HepG2 (cell line): ENCODE data around the gene NDUFC1. TPM values are rescaled to one million over a fixed set of nuclear protein-coding genes. Genes with fewer than 3 reads are reported as not detected.

Source experiments
- ISL2 ChIP-seq: sonication (generic); formaldehyde crosslinking; IDR thresholded peaks from 2 replicates; pipeline ENCODE4 v1.5.0; 2020; ENCODE audit warnings: missing genetic modification reagents
- JUN ChIP-seq: sonication (generic); formaldehyde crosslinking; IDR thresholded peaks from 2 replicates; pipeline ENCODE4 v1.4.0; 2020; ENCODE audit warnings: mild to moderate bottlenecking, missing genetic modification reagents
- NCOA5 ChIP-seq: sonication (generic); formaldehyde crosslinking; IDR thresholded peaks from 2 replicates; pipeline ENCODE4 v1.4.0; 2020; ENCODE audit warnings: missing genetic modification reagents
- NFE2L2 ChIP-seq: fragments of 150-350 bp; IDR thresholded peaks from 2 replicates; pipeline ENCODE4 v1.6.1; 2014; ENCODE audit warnings: low read length
- NR2C2 ChIP-seq: sonication (generic); formaldehyde crosslinking; IDR thresholded peaks from 2 replicates; pipeline ENCODE4 v1.4.0; 2020; ENCODE audit warnings: missing genetic modification reagents, mild to moderate bottlenecking, moderate library complexity, borderline replicate concordance
- PHF8 ChIP-seq: sonication (generic); formaldehyde crosslinking; IDR thresholded peaks from 2 replicates; pipeline ENCODE4 v1.5.0; 2020; ENCODE audit warnings: missing genetic modification reagents
- RCOR2 ChIP-seq: IDR thresholded peaks from 2 replicates; pipeline ENCODE4 v1.6.1; 2016; ENCODE audit warnings: missing biosample characterization, missing genetic modification reagents
- ZMAT3 ChIP-seq: sonication (generic); formaldehyde crosslinking; conservative IDR thresholded peaks from 2 replicates; pipeline ENCODE4 v1.7.0; 2021; ENCODE audit warnings: missing genetic modification reagents
- ZNF232 ChIP-seq: sonication (generic); formaldehyde crosslinking; IDR thresholded peaks from 2 replicates; pipeline ENCODE4 v1.4.0; 2020; ENCODE audit warnings: missing genetic modification reagents, borderline replicate concordance
- ZNF333 ChIP-seq: sonication (generic); formaldehyde crosslinking; IDR thresholded peaks from 2 replicates; pipeline ENCODE4 v1.4.0; 2020; ENCODE audit warnings: mild to moderate bottlenecking, missing genetic modification reagents, borderline replicate concordance
- ZNF547 ChIP-seq: sonication (generic); formaldehyde crosslinking; IDR thresholded peaks from 2 replicates; pipeline ENCODE4 v1.5.1; 2020; ENCODE audit warnings: mild to moderate bottlenecking, missing genetic modification reagents
- polyA plus RNA-seq, 8 experiments: library from polyadenylated mRNA; depleted of rRNA in 3 of 8; stranded (reverse) in 7 of 8; unstranded in 1 of 8; fragments of >200 nt; fragmentation: Illumina TruSeq in 4 of 8; extraction: Trizol in 4 of 8; gene quantifications; 2 replicates each; pipeline versions ENCODE4 v1.2.1 to v1.2.3, GENCODE V29; 2011 to 2016; ENCODE audit warnings: low read depth in 4 of 8, missing spikeins in 1 of 8, mixed read lengths in 1 of 8; ENCODE audit not compliant: insufficient read depth in 1 of 8
- total RNA-seq, 5 experiments: library from RNA; depleted of rRNA; stranded (reverse); fragments of >200 nt; fragmentation: Illumina TruSeq; extraction: Trizol; gene quantifications; 2 replicates each; pipeline ENCODE4 v1.2.3, GENCODE V29; 2016; ENCODE audit warnings: low read depth in 1 of 5
- TF ChIP-seq, protein P1 (sequence below): sonication (generic); formaldehyde crosslinking; IDR thresholded peaks from 2 replicates; pipeline ENCODE4 v1.4.0; 2020; ENCODE audit warnings: missing genetic modification reagents, mild to moderate bottlenecking, borderline replicate concordance
- TF ChIP-seq, protein P2 (sequence below): sonication (generic); formaldehyde crosslinking; IDR thresholded peaks from 2 replicates; pipeline ENCODE4 v1.5.0; 2020; ENCODE audit warnings: mild to moderate bottlenecking, missing genetic modification reagents, moderate library complexity
- TF ChIP-seq, protein P3 (sequence below): sonication (generic); formaldehyde crosslinking; IDR thresholded peaks from one replicate; pipeline ENCODE4 v1.5.1; 2020; ENCODE audit warnings: mild to moderate bottlenecking, missing genetic modification reagents; ENCODE audit errors: not compliant biosample characterization

Gene NDUFC1
- total and polyA plus RNA-seq, 2 of the 13 experiments (the other 11 are each of a cell fraction or from before 2014, with no cell fraction given) = 43.4 to 96.4 TPM

DNA sequence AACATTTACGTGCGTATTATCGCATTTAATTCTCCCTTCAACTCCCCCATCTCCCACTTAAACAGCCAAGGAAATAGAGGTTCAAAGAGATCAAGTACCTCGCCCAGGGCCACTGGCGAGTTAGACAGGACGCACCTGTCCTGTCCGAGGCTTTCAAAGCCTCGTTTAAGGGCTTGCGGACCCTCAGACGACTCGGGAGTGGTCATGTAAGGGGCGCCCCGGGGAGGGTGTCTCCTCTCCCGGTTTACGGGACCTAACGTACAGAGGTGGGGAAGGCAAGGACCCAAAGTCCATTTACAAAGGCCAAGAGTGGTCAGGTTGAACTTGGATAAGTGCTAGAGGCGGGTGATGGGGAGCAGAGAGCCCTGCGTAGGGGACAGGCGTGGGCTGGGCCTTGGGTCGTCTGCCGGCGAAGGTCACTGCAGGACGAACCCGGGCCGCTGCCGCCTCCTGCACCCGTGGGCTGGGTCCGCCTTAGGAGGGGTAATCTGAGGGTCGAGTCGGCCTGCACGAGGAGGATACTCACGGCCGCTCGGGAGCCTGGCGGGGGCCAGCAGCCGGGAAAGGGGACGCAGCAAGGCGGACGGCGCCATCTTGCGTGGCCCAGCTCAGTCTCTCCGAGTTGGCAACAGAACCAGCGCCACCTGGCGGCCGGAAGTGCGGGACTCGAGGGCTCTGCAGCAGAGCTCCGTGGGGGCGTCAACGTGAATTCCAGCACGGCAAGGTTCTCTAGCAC lies 6.9 kb downstream of the NDUFC1 start (continued):
- TF ChIP-seq, protein P1, sequence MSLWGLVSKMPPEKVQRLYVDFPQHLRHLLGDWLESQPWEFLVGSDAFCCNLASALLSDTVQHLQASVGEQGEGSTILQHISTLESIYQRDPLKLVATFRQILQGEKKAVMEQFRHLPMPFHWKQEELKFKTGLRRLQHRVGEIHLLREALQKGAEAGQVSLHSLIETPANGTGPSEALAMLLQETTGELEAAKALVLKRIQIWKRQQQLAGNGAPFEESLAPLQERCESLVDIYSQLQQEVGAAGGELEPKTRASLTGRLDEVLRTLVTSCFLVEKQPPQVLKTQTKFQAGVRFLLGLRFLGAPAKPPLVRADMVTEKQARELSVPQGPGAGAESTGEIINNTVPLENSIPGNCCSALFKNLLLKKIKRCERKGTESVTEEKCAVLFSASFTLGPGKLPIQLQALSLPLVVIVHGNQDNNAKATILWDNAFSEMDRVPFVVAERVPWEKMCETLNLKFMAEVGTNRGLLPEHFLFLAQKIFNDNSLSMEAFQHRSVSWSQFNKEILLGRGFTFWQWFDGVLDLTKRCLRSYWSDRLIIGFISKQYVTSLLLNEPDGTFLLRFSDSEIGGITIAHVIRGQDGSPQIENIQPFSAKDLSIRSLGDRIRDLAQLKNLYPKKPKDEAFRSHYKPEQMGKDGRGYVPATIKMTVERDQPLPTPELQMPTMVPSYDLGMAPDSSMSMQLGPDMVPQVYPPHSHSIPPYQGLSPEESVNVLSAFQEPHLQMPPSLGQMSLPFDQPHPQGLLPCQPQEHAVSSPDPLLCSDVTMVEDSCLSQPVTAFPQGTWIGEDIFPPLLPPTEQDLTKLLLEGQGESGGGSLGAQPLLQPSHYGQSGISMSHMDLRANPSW (CRISPR knock-in tag) = peak; percentile 72; the same call in 1 of the 2 replicates
- TF ChIP-seq ZNF333 (CRISPR knock-in tag) = peak; percentile 77; the same call in 1 of the 2 replicates
- TF ChIP-seq, protein P2, sequence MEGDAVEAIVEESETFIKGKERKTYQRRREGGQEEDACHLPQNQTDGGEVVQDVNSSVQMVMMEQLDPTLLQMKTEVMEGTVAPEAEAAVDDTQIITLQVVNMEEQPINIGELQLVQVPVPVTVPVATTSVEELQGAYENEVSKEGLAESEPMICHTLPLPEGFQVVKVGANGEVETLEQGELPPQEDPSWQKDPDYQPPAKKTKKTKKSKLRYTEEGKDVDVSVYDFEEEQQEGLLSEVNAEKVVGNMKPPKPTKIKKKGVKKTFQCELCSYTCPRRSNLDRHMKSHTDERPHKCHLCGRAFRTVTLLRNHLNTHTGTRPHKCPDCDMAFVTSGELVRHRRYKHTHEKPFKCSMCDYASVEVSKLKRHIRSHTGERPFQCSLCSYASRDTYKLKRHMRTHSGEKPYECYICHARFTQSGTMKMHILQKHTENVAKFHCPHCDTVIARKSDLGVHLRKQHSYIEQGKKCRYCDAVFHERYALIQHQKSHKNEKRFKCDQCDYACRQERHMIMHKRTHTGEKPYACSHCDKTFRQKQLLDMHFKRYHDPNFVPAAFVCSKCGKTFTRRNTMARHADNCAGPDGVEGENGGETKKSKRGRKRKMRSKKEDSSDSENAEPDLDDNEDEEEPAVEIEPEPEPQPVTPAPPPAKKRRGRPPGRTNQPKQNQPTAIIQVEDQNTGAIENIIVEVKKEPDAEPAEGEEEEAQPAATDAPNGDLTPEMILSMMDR (CRISPR knock-in tag) = peak; percentile 98
- TF ChIP-seq RCOR2 (CRISPR knock-in tag) = no peak
- peak; percentile 70; the same call in 1 of the 2 replicates for TF ChIP-seq NR2C2 (CRISPR knock-in tag)
- TF ChIP-seq JUN = no peak
- TF ChIP-seq, protein P3, sequence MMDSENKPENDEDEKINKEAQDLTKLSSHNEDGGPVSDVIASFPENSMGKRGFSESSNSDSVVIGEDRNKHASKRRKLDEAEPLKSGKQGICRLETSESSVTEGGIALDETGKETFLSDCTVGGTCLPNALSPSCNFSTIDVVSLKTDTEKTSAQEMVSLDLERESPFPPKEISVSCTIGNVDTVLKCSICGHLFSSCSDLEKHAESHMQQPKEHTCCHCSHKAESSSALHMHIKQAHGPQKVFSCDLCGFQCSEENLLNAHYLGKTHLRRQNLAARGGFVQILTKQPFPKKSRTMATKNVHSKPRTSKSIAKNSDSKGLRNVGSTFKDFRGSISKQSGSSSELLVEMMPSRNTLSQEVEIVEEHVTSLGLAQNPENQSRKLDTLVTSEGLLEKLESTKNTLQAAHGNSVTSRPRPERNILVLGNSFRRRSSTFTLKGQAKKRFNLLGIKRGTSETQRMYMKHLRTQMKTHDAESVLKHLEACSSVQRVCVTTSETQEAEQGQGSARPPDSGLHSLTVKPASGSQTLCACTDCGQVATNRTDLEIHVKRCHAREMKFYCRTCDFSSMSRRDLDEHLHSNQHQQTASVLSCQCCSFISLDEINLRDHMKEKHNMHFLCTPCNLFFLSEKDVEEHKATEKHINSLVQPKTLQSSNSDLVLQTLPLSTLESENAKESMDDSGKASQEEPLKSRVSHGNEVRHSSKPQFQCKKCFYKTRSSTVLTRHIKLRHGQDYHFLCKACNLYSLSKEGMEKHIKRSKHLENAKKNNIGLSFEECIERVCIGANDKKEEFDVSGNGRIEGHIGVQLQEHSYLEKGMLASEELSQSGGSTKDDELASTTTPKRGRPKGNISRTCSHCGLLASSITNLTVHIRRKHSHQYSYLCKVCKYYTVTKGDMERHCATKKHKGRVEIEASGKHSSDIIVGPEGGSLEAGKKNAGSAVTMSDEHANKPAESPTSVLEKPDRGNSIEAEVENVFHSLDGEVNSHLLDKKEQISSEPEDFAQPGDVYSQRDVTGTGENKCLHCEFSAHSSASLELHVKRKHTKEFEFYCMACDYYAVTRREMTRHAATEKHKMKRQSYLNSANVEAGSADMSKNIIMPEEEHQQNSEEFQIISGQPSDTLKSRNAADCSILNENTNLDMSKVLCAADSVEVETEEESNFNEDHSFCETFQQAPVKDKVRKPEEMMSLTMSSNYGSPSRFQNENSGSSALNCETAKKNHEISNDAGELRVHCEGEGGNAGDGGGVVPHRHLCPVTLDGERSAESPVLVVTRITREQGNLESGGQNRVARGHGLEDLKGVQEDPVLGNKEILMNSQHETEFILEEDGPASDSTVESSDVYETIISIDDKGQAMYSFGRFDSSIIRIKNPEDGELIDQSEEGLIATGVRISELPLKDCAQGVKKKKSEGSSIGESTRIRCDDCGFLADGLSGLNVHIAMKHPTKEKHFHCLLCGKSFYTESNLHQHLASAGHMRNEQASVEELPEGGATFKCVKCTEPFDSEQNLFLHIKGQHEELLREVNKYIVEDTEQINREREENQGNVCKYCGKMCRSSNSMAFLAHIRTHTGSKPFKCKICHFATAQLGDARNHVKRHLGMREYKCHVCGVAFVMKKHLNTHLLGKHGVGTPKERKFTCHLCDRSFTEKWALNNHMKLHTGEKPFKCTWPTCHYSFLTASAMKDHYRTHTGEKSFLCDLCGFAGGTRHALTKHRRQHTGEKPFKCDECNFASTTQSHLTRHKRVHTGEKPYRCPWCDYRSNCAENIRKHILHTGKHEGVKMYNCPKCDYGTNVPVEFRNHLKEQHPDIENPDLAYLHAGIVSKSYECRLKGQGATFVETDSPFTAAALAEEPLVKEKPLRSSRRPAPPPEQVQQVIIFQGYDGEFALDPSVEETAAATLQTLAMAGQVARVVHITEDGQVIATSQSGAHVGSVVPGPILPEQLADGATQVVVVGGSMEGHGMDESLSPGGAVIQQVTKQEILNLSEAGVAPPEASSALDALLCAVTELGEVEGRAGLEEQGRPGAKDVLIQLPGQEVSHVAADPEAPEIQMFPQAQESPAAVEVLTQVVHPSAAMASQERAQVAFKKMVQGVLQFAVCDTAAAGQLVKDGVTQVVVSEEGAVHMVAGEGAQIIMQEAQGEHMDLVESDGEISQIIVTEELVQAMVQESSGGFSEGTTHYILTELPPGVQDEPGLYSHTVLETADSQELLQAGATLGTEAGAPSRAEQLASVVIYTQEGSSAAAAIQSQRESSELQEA (CRISPR knock-in tag) = no peak
- TF ChIP-seq ZNF232 (CRISPR knock-in tag) = peak; percentile 94; the same call in 1 of the 2 replicates
- no peak for TF ChIP-seq NFE2L2
- TF ChIP-seq ZNF547 (CRISPR knock-in tag) = peak; percentile 85
- peak; percentile 78; the same call in 1 of the 2 replicates for TF ChIP-seq ZMAT3 (CRISPR knock-in tag)
- peak; percentile 98 for TF ChIP-seq PHF8
- TF ChIP-seq NCOA5 (CRISPR knock-in tag) = no peak
- TF ChIP-seq ISL2 = peak; percentile 79
